NCI-H226 (cell line): ENCODE measurements around the gene SOBP.
"Not testable (repeated sequence)": the region's sequence is repeated elsewhere in the genome, so short reads cannot be mapped to it uniquely, and the experiment has no call there.

Source experiments
- DNase-seq: peaks from one replicate; pipeline ENCODE4 v3.0.0-alpha.2; 2015

SOBP gene

DNA sequence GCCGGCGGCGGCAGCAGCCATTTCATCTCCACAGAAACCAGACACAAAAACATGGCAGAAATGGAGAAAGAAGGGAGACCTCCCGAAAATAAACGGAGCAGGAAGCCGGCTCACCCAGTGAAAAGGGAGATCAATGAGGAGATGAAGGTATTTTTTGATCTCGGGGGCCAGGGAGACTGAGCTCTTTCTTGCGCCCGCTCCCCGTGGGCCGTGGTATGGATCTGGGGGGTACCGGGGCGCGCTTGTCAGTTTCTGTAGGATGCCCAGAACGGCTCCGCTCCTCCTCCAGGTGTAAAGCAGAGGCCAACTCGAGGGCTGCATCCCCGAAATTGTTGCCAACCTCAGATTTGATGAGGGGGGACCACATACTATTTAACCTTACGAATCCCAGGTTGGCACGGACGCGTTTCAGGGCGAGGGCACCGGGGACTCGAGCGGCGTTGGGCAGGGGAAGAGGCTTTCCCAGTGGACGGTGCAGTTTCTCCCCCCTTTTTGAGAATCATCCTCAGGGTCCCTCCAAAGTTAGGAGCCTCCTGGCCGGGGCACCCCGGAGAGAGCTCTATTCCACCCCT lies 735 bp downstream of the SOBP start:
- no peak for DNase-seq

DNA sequence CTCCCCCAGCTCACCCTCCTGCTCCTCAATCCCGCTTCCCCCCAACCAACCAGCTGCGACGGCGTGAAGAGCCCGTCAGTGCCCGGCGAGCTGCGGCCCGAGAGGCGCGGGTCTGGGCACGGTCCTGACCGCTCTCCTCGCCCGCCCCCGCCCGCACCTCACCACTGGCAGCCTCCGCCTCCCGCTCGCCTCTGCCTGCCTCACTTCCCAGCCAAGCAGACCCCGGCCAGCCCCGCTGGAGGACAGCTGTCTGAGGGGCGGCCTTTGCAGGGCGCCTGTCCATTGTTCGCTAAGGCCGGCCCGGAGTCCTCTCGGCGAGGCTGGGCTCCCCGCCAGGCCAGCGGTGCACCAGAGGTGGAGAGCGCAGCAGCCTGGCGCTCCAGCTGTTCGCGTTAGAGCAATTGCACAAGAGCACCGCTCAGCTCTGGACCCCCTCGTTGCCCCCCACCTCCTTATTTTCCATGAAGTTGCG lies 1.3 kb downstream of the SOBP start:
- no peak for DNase-seq

DNA sequence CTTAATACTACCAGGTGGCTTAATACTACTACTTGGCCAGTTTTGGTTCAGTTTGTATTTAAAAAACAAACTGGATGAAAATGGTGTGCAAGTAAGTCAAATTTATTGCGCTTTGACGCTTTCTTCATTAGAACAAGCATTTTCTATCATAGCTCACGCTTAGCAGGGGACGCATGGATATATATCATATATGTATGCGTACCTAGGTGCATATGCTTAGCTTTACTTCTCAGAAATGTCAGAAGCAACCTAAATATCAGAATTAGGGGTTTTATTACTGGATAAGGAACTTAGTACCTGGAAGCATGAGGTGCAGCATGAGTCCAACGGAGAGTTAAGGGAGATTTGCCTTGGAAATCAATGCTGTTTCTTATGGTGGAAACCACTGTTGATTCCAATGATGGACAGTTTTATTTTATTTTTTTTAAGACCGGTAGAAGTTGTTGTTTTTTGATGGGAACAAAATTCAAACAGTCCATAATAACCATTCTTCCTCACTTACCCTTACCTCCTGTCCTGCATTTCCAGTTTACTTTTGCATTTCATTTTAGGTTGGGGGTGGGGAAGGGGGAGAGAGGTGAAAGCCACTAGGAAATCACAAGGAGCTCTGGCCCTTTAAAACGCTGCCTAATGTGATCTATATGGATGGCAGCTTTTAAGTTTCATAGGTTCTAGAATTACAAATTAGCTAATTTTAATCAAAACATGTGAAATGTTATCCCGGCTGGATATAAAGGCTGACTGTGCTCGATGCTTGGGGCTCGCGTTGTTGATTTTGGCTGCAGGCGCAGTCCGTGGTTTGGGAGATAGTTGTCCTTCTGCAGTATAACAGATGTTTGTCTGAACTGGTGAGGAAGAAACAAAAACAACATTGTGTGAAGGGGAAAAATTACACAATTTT lies 2.1 kb downstream of the SOBP start:
- no peak for DNase-seq

DNA sequence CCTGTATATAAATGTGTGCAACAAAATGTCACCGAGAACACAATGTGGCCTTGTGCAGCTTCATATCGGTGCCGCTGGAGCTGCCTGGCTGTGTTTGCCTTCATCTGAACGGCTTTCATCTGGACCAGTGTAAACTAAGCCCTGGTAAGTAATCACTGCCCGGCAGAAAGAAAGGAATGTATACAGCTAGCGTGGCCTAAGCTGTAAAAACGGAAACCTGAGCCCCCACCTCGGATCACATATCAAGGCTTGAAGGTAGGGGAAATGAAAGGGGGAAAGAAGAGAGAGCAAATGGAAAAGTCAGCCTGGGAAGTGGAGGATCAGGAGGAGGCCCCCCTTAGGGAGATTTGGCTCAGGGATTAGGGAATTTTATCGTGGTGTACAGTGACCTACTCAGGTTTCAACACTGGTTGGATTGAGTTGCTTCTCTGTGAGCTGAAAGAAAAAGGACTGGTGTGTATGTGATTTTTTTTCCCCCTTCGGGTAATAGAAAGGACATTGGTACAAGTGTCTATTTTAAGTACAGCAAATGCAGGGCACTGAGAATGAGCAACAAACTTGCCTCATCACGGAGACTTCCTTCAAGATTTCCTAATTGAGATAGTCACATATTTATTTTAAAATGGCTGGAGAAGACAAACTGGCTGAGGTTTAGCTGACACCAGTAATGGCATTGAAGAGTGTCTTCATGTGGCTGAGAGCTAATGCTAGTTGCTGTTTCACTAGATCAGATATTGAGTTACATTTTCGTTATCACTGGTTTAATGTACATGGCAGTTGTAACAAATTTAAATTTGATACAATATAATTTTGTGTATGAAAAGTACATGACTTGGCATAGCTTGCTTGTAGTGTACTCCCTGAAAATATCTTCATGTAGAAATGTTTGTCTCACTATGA lies 3.5 kb downstream of the SOBP start:
- DNase-seq, result no peak

DNA sequence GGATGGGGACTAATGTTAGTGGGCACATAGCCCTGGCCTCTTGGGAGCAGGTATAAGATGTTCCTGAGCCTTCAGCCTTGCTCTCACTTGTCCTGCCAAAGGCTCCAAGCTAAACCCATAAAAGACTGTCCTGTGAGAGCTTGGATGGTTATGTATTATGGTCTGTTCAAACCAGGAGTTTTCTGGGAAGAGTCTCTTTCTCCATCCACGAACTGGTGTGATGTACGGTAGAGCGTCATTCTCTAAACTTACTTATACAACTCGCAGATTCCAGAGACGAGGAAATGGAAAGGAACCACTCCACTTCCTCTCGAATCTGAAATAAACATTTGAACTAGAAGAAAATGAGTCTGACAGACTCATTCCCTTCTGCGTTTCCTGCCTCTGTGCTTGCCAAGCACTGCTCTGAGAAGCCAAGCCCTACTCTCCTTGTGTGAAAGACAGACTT lies 5.3 kb downstream of the SOBP start:
- DNase-seq, result no peak

DNA sequence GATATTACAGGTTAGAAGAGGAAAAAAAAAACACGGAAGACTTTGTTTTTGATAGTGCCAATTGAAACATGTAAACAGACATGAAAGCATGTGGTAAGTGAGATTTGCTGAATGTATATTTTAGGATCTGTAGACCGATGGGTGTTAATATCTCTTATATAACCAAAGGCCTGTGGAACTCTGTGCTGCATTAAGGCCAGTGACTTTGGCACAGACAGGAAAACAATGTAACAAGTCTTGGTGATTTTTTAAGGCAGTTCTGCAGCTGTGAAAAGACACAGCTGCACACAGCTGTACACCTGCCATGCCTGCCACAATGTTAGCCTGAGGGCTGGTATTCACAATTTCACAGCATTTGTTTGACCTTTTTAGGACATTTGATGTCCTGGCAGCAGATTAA lies 6.1 kb downstream of the SOBP start:
- DNase-seq, result no peak

DNA sequence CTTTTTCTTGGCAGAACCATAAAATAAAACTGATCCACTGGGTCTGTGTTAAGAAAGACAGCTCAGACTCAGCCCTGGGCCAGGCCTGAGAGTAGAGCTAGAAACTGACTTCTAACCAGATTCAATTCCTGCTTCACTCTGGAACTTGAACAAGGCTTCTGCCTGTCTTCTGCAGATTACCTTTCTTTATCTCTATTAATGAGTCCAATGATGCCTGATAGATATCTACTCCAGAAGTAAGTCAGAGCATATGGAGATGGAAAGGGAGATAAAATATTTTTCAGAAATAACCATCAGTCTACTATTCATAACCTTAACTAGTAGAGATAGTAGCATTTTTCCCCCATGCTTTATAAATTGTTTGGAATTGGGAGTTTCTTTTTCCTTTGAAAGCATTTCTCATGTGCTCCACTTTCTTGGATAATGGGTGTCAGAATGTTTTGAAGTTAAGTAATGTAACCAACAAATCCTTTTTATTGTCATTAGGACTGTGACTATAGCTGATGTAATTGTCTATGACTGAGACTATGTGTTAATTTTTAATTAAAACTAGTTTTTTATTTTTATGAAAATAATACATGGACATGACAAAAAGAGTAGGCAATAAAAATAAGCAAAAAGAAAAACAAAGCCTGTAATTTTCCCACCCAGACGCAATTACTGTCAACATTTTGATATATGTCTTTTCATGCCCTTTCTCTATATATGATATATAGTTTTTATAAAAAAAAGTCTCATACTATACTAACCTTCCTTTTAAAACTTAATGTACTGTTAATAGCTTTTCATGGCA lies 7.2 kb downstream of the SOBP start:
- DNase-seq, result no peak

DNA sequence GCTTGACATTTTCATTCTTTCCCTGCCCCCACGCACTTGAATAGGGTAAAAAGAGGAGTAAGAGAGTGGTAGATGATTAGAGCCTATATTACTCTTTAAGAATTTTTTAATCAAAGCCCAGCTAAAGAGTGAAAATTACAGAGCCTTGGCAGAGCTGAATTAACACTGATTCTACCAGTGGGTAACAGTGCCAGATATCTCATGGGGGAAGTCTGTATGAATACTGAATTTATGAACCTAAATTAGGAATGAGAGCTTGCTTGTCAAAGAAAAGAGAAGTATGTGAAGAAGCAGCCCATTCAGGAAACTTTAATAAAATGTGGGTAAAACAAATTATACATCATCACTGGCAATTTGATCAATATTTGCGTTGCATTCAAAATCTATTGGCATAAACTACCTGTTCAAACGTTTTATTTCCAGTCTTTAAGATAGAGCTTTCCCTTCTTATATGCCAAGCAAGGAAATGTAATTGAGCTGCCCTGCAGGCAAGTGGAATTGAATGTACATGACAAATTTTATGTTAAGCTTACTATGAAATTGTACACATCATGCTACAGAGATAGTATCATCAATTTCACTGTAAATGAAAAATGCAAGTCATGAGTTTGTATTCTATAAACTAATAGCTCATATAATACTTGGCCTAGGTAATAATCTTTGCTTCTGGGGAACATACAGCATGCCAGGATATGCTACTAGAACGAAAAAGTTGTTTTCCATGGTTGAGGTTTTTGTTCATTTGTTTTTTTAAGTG lies 14.5 kb downstream of the SOBP start:
- no peak for DNase-seq

DNA sequence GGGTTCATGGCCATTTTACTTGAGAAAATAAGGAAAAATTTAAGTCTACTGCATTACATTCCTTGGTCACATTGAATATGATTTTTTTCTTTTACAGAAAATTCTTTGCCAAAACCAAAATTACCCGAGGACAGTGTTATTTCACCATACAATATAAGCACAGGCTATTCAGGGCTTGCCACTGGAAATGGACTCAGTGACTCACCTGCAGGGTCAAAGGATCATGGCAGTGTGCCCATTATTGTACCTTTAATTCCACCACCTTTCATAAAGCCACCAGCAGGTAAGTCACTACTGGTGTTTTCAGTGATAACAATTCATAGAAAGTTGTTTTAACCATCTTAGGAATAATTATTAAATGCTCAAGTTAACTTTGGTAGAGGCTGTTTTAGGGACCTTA lies 16.2 kb downstream of the SOBP start:
- no peak for DNase-seq

DNA sequence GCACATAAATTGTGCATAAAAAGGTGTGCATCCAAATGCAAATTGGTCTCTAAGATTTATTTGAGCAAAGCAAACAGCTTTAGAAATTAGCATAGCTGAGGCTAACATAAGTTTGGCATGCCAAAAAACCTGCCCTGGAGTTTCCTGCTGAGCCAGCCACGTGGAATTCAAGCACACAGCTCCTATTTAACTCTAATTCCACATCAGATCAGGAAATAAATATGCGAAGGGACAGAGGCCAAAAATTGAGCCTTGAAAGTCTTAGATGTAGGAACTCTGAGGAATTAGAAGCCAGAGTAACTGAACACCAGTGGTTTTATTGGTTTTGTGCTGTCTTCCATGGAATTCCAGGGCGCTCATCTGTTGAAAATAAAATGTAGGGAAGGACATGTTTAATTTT lies 19.6 kb downstream of the SOBP start:
- no peak for DNase-seq

DNA sequence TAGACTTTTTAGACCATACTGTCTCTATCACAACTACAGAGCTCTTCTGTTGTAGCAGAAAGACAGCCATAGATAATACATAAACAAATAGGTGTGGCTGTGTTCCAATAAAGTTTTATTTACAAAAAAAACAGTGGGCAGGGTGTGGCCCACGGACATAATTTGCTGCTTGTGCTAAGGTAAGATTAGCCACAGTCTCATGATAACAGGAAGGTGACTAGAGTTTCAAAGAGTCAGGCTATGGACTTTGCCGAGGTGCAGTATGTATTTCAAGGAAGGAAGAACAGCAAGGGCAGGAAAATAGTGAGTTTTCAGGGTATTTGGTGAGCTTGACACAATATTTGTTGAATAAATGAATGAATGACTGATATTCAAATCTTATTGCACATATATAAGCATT lies 20.2 kb downstream of the SOBP start:
- no peak for DNase-seq

DNA sequence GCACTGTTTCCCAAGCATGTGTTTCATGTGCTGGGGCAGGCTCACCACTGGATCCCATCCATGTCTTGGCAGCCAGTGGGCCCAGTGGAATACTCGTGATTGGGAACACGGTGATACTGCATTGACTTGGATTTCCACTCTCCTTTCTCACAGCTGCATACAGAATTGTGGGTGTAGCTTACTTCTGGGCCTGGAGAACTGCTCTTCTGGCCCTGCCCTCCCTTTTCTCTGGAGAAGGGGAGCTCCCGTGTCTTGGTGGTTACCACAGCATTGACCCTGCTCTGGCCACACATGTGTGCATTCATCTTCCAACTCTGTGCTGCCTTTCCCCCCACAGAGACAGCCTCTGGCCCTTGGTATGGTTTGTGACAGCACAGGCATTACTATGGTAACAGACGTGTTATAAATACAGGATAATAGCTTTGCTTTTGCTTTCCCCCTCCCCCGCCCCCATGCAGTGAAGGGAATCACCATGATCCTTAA lies 21.6 kb downstream of the SOBP start:
- DNase-seq, result no peak

DNA sequence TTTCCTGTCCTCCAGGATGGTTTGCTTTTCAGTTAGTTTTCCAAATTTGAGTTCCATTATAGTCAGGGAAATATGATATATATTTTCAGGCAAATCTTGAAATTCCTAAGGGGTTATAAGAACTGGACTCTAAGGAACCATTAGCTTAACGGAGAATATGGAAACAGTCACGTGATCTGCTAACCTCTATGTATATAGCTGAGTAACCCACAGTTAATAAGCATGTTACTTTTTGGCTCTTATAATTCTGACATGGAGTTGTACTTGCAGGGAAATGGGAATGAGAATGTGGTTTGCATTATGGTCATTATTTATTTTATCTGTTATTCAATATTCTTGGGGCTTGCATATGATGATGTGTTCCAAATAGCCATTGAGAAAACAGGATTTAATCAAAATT lies 23.3 kb downstream of the SOBP start:
- no peak for DNase-seq

DNA sequence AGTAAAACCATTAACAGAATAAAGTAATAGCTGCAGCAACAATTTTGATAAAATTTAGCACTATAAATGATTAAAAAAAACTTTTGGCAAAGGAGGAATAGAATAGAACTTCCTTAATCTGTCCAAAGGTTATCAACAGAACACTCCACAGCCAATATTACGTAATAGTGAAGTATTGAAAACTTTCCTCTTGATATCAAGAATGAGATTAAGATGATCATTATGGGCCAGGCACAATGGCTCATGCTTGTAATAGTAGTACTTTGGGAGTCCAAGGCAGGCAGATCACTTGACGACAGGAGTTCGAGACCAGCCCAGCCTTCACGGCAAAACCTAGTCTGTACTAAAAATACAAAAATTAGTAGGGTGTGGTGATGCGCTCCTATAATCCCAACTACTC lies 26.0 kb downstream of the SOBP start:
- no peak for DNase-seq

DNA sequence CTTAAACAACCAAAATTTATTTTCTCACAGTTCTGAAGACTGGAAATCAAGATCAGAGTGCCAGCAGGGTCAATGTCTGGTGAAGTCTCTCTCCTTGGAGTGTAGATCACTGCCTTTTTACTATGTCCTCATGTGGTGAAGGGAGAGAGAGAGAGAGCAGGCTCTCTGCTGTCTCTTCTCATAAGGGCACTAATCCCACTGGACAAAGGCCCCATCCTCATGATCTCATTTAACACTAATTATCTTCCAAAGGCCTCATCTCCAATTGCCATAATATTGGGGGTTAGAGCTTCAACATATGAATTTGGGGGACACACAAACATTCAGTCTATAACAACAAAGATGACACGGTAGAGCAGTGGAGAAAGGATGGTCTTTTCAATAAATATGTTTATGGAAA lies 27.4 kb downstream of the SOBP start:
- DNase-seq, result no peak

DNA sequence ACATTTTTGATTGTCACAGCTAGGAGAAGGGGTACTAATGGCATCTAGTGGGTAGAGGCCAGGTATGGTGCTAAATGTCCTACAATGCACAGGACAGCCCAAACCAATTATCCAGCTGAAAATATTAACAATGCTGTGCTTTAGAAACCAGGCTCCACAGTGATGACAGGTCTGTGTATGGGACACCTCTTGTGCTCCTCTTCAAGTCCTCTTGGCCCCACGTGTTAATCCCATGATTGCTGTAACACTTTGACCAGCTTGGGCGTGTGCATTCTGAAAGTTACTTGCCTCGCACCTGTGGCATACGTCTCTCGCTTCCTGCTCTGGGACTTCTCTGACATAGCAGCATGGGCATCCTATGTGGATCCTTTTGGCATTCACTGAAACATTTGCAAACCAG lies 29.3 kb downstream of the SOBP start:
- not testable (repeated sequence) for DNase-seq

DNA sequence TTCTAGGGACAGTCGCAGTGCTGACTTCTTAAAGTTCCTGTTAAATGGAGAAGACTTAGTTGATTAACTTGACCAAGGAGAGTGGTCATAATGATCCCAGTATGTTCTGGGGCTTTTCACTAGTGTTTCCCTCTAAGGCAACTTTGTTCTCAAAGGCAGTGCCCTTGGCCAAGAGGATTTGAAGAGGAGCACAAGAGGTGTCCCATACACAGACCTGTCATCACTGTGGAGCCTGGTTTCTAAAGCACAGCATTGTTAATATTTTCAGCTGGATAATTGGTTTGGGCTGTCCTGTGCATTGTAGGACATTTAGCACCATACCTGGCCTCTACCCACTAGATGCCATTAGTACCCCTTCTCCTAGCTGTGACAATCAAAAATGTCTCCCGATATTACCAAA lies 30.8 kb downstream of the SOBP start:
- not testable (repeated sequence) for DNase-seq

DNA sequence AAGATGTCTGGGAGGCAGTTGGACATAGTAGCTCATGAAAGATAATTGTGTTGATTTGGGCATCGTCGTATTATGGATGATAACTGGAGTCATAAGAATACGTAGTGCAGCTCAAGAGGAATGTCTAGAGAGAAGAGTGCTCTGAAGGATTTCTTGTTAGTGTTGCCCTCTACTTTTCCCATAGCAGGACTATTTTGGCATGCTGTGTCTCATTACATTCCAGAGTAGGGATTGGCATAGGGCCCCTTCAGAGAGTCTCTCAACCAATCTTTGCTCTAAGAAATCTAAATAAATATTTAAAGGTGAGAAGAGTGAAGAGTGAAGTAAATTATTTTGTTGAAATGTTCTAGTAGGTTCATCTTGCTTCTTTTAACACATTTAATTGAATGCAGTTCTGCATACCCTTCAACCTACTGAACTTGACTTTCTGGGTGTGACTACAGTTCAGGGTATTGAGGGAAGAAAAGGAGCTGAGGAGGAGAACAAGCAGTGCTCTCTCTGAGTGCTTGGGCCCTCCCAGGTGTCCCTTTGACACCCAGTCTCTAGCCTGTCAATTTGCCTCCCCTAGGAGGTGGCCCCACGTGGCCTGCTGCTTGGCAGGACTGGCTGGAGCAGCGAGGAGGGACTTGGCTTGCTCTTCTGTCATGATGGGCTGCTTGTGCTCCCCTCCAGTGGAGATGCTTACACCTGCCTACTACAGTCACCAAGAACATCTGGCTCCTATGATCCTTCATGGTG lies 33.3 kb downstream of the SOBP start:
- DNase-seq, result no peak

DNA sequence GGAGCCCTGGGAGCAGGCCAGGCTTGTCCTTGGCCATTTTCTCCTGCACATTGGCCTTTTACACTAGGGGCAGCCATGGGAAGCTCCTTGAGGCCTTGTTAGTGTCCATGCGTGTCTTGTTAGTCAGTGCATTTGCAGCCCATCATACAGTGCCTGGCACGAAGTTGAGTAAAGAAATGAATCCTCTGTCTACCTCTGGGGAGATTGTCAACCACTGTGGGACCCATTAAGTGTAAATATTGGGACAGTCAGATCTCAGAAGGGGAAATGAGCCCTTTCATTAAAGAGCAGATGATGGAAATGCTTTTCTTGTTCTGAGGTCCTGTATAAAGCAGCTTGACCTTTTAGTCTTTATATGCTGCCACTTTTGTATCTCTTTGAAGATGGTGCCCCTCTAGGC lies 33.9 kb downstream of the SOBP start:
- DNase-seq, result no peak

DNA sequence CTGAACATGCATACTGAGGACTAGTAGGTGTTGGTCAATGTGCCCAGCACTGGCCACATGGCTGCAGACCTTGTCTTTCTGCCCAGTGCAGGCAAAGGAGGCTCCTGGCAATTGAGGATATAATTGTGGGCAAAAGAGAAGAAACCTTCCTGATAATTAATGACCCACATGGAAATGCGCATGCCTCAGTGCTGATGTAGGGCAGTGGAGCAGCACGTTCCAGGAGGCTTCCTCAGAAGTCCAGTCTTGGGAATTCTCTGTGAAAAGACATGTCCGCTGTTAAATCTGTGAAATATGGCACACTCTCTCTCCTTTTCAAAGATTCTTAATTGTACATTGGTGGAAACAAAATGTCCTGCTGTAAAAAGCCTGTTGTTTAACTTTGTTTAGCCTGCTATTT lies 34.7 kb downstream of the SOBP start:
- DNase-seq, result no peak

DNA sequence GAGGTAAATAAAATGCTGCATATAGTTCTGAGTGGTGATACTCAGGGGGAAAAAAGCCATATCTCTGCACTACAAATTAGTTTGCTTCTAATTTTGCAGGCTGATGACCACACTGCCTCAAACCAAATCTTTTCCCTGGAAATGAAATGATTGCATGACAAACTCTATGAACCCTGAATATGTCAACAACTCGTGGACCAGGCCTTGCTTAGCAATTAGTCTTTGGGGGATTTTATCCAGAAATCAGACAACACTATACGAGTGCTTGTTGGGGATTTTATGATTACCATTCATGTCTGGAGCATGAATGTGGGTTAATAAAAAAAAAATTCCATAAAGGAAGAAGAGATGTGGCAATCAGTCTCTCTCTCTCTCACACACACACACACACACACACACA lies 42.0 kb downstream of the SOBP start:
- no peak for DNase-seq
